Breast epithelium (tissue), 3 donors: ENCODE measurements around the gene IPO9.

Experiments
- POLR2AphosphoS5 ChIP-seq, 3 donors: sonication (generic); formaldehyde crosslinking; IDR thresholded peaks; one replicate each; pipeline ENCODE4 v1.6.1; 2017; ENCODE audit warnings: antibody characterized with exemption in 3 of 3
- TF ChIP-seq, protein P1 (sequence below), 3 donors: fragments of 450-650 bp; IDR thresholded peaks; one replicate each; pipeline ENCODE4 v1.5.1; 2016 to 2017; ENCODE audit warnings: antibody characterized with exemption in 3 of 3, mild to moderate bottlenecking in 3 of 3, moderate library complexity in 3 of 3

- TF ChIP-seq, protein P1, sequence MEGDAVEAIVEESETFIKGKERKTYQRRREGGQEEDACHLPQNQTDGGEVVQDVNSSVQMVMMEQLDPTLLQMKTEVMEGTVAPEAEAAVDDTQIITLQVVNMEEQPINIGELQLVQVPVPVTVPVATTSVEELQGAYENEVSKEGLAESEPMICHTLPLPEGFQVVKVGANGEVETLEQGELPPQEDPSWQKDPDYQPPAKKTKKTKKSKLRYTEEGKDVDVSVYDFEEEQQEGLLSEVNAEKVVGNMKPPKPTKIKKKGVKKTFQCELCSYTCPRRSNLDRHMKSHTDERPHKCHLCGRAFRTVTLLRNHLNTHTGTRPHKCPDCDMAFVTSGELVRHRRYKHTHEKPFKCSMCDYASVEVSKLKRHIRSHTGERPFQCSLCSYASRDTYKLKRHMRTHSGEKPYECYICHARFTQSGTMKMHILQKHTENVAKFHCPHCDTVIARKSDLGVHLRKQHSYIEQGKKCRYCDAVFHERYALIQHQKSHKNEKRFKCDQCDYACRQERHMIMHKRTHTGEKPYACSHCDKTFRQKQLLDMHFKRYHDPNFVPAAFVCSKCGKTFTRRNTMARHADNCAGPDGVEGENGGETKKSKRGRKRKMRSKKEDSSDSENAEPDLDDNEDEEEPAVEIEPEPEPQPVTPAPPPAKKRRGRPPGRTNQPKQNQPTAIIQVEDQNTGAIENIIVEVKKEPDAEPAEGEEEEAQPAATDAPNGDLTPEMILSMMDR (IDR thresholded peaks at IDR 0.05) = no peak
- no peak for TF ChIP-seq POLR2AphosphoS5 (IDR thresholded peaks at IDR 0.05)
Observed at GRCh38 chr1:201898240-201898894, 69.4 kb downstream of the IPO9 start.
